Measurements from ENCODE around the gene COTL1.

GRCh38 chr16:84596801-84597527 lies 20.9 kb downstream of the COTL1 start:
- no peak for TF ChIP-seq CTCF (conservative IDR thresholded peaks at IDR 0.05; ENCODE audit: low read length)
- TF ChIP-seq EZH2phosphoT487 (IDR thresholded peaks at IDR 0.05; ENCODE audit: borderline replicate concordance): no peak

All from Loucy (cell line).